HCT116 (cell line): Measurements from ENCODE around the gene TOR4A. TPM values are rescaled to one million over a fixed set of nuclear protein-coding genes. Genes with fewer than 3 reads are reported as not detected.

ENCODE experiments used
- ATAC-seq: fragments of 200-7000 bp; cut with Tn5 transposase; 2 replicates; pipeline ENCODE4 v1.9.1; 2020; ENCODE audit warnings: mild to moderate bottlenecking, moderate library complexity
- BruUV-seq: library from RNA; stranded (reverse); fragments of 400-500 nt; replicated peaks from 2 replicates; lab custom pipeline; 2021; lab: Mats Ljungman, UMichigan
- CTCF ChIA-PET: fragments of 300-600 bp; sonication (Branson Sonifier 250); formaldehyde crosslinking; loops from one replicate; lab custom pipeline; 2021; ENCODE audit warnings: antibody characterized with exemption; lab: Charles Lee
- POLR2A ChIA-PET: fragments of 300-600, 350-600 bp; sonication (Branson Sonifier 250); formaldehyde crosslinking; loops from one replicate; lab custom pipeline; 2021; ENCODE audit warnings: antibody characterized with exemption; lab: Charles Lee
- RAD21 ChIA-PET, 2 experiments: fragments of 300-600 bp; sonication (Branson Sonifier 250); formaldehyde crosslinking; loops; one replicate each; lab custom pipeline; 2023; ENCODE audit warnings: low total read pairs in 2 of 2; ENCODE audit not compliant: uncharacterized antibody in 2 of 2, unreplicated experiment in 2 of 2, low non-redundant PET in 1 of 2; lab: Charles Lee
- DNase-seq: peaks from one replicate; pipeline ENCODE4 v3.0.0-alpha.2; 2010; ENCODE audit warnings: low read depth, low spot score
- H2AFZ ChIP-seq: fragments of 200-600 bp; shearing (Covaris generic), sonication (generic); 2 replicates; pipeline ENCODE4 v1.6.1; 2017; ENCODE audit warnings: low read depth, mixed run types, mixed read lengths, antibody characterized with exemption, low read length; ENCODE audit not compliant: poor library complexity, severe bottlenecking
- H3K27ac ChIP-seq: 2 replicates; pipeline ENCODE4 v1.5.1; 2012; ENCODE audit warnings: low read depth, low read length
- H3K27me3 ChIP-seq: fragments of 200-600 bp; sonication (generic); 2 replicates; pipeline ENCODE4 v1.6.1; 2016; ENCODE audit warnings: mixed run types, low read length, mixed read lengths; ENCODE audit not compliant: insufficient read depth
- H3K36me3 ChIP-seq, 2 experiments: fragments of 200-500 bp in 1 of 2; fragments of 200-600 bp in 1 of 2; sonication (Bioruptor generic) in 1 of 2; sonication (generic) in 1 of 2; 2 replicates each; pipeline versions ENCODE4 v1.5.1 to v1.6.1; 2014 to 2016; ENCODE audit warnings: low read length in 2 of 2, inconsistent platforms in 1 of 2, mixed read lengths in 1 of 2, mixed run types in 1 of 2; ENCODE audit not compliant: insufficient read depth in 2 of 2, control insufficient read depth in 1 of 2
- H3K4me1 ChIP-seq, 2 experiments: fragments of 200-600 bp in 1 of 2; sonication (generic) in 1 of 2; 2 replicates each; pipeline versions ENCODE4 v1.5.1 to v1.6.1; 2012 to 2017; ENCODE audit warnings: low read length in 2 of 2, inconsistent platforms in 1 of 2, mild to moderate bottlenecking in 1 of 2, mixed read lengths in 1 of 2, mixed run types in 1 of 2, moderate library complexity in 1 of 2; ENCODE audit not compliant: insufficient read depth in 2 of 2, control insufficient read depth in 1 of 2
- H3K4me2 ChIP-seq: fragments of 200-600 bp; sonication (generic); 2 replicates; pipeline ENCODE4 v1.6.1; 2017; ENCODE audit warnings: mixed run types, low read length, mixed read lengths
- H3K4me3 ChIP-seq, 2 experiments: fragments of 200-600 bp in 1 of 2; sonication (generic) in 1 of 2; replicated peaks in 1 of 2; 2 replicates each; pipeline ENCODE4 v1.5.1; 2011 to 2016; ENCODE audit warnings: low read length in 2 of 2, control low read depth in 1 of 2, low read depth in 1 of 2, mild to moderate bottlenecking in 1 of 2, mixed read lengths in 1 of 2, mixed run types in 1 of 2
- H3K79me2 ChIP-seq: fragments of 200-600 bp; sonication (generic); 2 replicates; pipeline ENCODE4 v1.6.1; 2017; ENCODE audit warnings: mild to moderate bottlenecking, mixed run types, low read length, moderate library complexity, mixed read lengths; ENCODE audit not compliant: insufficient read depth
- H3K9ac ChIP-seq: fragments of 200-600 bp; sonication (generic); 2 replicates; pipeline ENCODE4 v1.6.1; 2016; ENCODE audit warnings: low read length, mixed read lengths
- H3K9me2 ChIP-seq: fragments of 200-600 bp; sonication (generic), shearing (Covaris generic); 2 replicates; pipeline ENCODE4 v1.6.1; 2017; ENCODE audit warnings: mixed run types, mild to moderate bottlenecking, moderate library complexity; ENCODE audit not compliant: insufficient read depth
- H3K9me3 ChIP-seq, 2 experiments: fragments of 200-500 bp in 1 of 2; fragments of 200-600 bp in 1 of 2; sonication (Bioruptor generic) in 1 of 2; sonication (generic) in 1 of 2; 2 replicates each; pipeline ENCODE4 v1.6.1; 2014 to 2017; ENCODE audit warnings: low read length in 2 of 2, mixed read lengths in 2 of 2, inconsistent platforms in 1 of 2, low read depth in 1 of 2, mild to moderate bottlenecking in 1 of 2, mixed run types in 1 of 2, moderate library complexity in 1 of 2; ENCODE audit not compliant: control insufficient read depth in 1 of 2, insufficient read depth in 1 of 2
- H4K20me1 ChIP-seq: fragments of 200-600 bp; sonication (generic), shearing (Covaris generic); 2 replicates; pipeline ENCODE4 v1.6.1; 2017; ENCODE audit warnings: mixed run types, mild to moderate bottlenecking, moderate library complexity; ENCODE audit not compliant: insufficient read depth
- CEBPB ChIP-seq: IDR thresholded peaks from 2 replicates; pipeline ENCODE4 v1.6.1; 2012; ENCODE audit warnings: low read depth
- CTCF ChIP-seq, 3 experiments: fragments of 200-600 bp in 1 of 3; sonication (generic) in 1 of 3; IDR thresholded peaks in 2 of 3; conservative IDR thresholded peaks in 1 of 3; 2 replicates each; pipeline ENCODE4 v1.5.1; 2012 to 2017; ENCODE audit warnings: low read depth in 2 of 3, low read length in 2 of 3, antibody characterized with exemption in 1 of 3, borderline replicate concordance in 1 of 3, control low read depth in 1 of 3, mild to moderate bottlenecking in 1 of 3, mixed read lengths in 1 of 3, mixed run types in 1 of 3, moderate library complexity in 1 of 3; ENCODE audit not compliant: insufficient read depth in 1 of 3
- FOSL1 ChIP-seq: IDR thresholded peaks from 2 replicates; pipeline ENCODE4 v1.6.1; 2012; ENCODE audit warnings: low read depth
- JUND ChIP-seq: IDR thresholded peaks from 2 replicates; pipeline ENCODE4 v1.6.1; 2012
- MAX ChIP-seq: IDR thresholded peaks from 2 replicates; pipeline ENCODE4 v1.6.1; 2012
- POLR2A ChIP-seq: IDR thresholded peaks from 2 replicates; pipeline ENCODE4 v1.7.0; 2011; ENCODE audit warnings: borderline replicate concordance; ENCODE audit not compliant: insufficient read depth, insufficient read length; ENCODE audit errors: extremely low read depth
- RAD21 ChIP-seq: IDR thresholded peaks from 2 replicates; pipeline ENCODE4 v1.6.1; 2012; ENCODE audit warnings: low read depth, mild to moderate bottlenecking
- SIN3A ChIP-seq: IDR thresholded peaks from 2 replicates; pipeline ENCODE4 v1.6.1; 2012; ENCODE audit warnings: low read depth
- TCF7L2 ChIP-seq: IDR thresholded peaks from 2 replicates; pipeline ENCODE4 v1.7.0; 2011; ENCODE audit warnings: borderline replicate concordance, inconsistent platforms; ENCODE audit not compliant: insufficient read depth, insufficient read length; ENCODE audit errors: extremely low read depth
- YY1 ChIP-seq: IDR thresholded peaks from 2 replicates; pipeline ENCODE4 v1.6.1; 2011; ENCODE audit warnings: low read length, low read depth, moderate library complexity, mild to moderate bottlenecking; ENCODE audit not compliant: insufficient replicate concordance; ENCODE audit errors: extremely low read depth
- ZNF274 ChIP-seq: fragments of 200-500 bp; sonication (Bioruptor generic); IDR thresholded peaks from 2 replicates; pipeline ENCODE4 v1.6.1; 2014; ENCODE audit warnings: mild to moderate bottlenecking, low read depth, low read length, inconsistent platforms
- intact Hi-C: fragments of 100-400 bp; cut with micrococcal nuclease; formaldehyde crosslinking; loops from 2 replicates; pipeline ENCODE4 v1.10.0; 2022
- total RNA-seq: library from RNA; stranded (reverse); gene quantifications from one replicate; pipeline ENCODE4 v1.2.1, GENCODE V29; 2021; ENCODE audit not compliant: unreplicated experiment

Gene TOR4A
- total RNA-seq, 1 experiment from 2014 or later = 34.0 TPM

- H3K27me3 ChIP-seq = no peaks in the 10 kb centered on the region
- peaks cover 21% of the 10 kb centered on the region; the same call in 1 of the 2 replicates for H4K20me1 ChIP-seq
- intact Hi-C loops = no loop called here
- H3K36me3 ChIP-seq = peaks cover 11 to 21% of the 10 kb centered on the region in 2 experiments
- peaks cover 25% of the 10 kb centered on the region for H3K79me2 ChIP-seq
- H3K4me2 ChIP-seq = no peak overlapping the region
- no peak overlapping the region for H3K9ac ChIP-seq
- BruUV-seq = no TSS peak
- H3K4me3 ChIP-seq = no peak overlapping the region
- TF ChIP-seq FOSL1 = no peak
- TF ChIP-seq, all 23 proteins: peak for 0
- Histone ChIP-seq H3K9me3 (no peaks in the 10 kb centered on the region), H3K4me1 (peaks cover 8 to 22% of the 10 kb centered on the region in 2 experiments), H3K9me2 (no peaks in the 10 kb centered on the region), H3K27ac (no peak overlapping the region), H2AFZ (no peak overlapping the region)
- DNase-seq (no peak), ATAC-seq (no peak)
- ChIA-PET RAD21 (no interaction called here), CTCF (interaction anchor here (2.4 kb wide), 1 partner anchor 9 kb away, joined by 7 read pairs; no protein-coding TSS in a partner anchor), POLR2A (interaction anchor here (1.4 to 1.7 kb wide), 2 partner anchors 32 to 57 kb away, joined by 3 to 4 read pairs; partner anchors contain the start of genes SSNA1 and TOR4A)
Observed at GRCh38 chr9:137245450-137246421, 31.8 kb upstream of the TOR4A start.

GRCh38 chr9:137247135-137247915 lies 30.2 kb upstream of the TOR4A start:
- TF ChIP-seq CTCF (IDR thresholded peaks at IDR 0.05 in 2 of 3, conservative IDR thresholded peaks at IDR 0.05 in 1 of 3; ENCODE audit: borderline replicate concordance in 1 of 3, insufficient read depth in 1 of 3, low read depth in 2 of 3, low read length in 2 of 3) (no peak), FOSL1 (no peak), POLR2A (no peak), SIN3A (no peak), RAD21 (no peak), YY1 (no peak), MAX (no peak), ZNF274 (no peak), CEBPB (no peak), TCF7L2 (no peak), JUND (no peak)
- TF ChIP-seq, all 23 proteins: peak for 0
- peaks cover 16% of the 10 kb centered on the region for H3K79me2 ChIP-seq
- DNase-seq = no peak
- POLR2A ChIA-PET = no interaction called here
- no peak overlapping the region for H3K9ac ChIP-seq
- H3K36me3 ChIP-seq = peaks cover 7 to 14% of the 10 kb centered on the region in 2 experiments
- H3K27me3 ChIP-seq = no peaks in the 10 kb centered on the region
- no peak overlapping the region for H2AFZ ChIP-seq
- RAD21 ChIA-PET = no interaction called here
- no peak overlapping the region for H3K27ac ChIP-seq
- no peak for ATAC-seq
- H3K4me2 ChIP-seq = no peak overlapping the region
- BruUV-seq = no TSS peak
- peaks cover 6 to 23% of the 10 kb centered on the region in 2 experiments for H3K4me1 ChIP-seq
- no peaks in the 10 kb centered on the region for H3K9me2 ChIP-seq
- H3K4me3 ChIP-seq = no peak overlapping the region
- peaks cover 14% of the 10 kb centered on the region; the same call in 1 of the 2 replicates for H4K20me1 ChIP-seq
- CTCF ChIA-PET = interaction anchor here (1.0 to 2.4 kb wide), 2 partner anchors 11 to 180 kb away, joined by 4 to 7 read pairs; no protein-coding TSS in a partner anchor
- intact Hi-C loops = no loop called here
- no peaks in the 10 kb centered on the region for H3K9me3 ChIP-seq
